Erythroblast (primary cell): ENCODE data around the gene KLF2.

Experiments used
- GATA1 ChIP-seq: IDR thresholded peaks from 2 replicates; pipeline ENCODE4 v1.6.1; 2011; ENCODE audit warnings: low read depth, mild to moderate bottlenecking, control low read depth, low read length, moderate library complexity
- POLR2A ChIP-seq: IDR thresholded peaks from 2 replicates; pipeline ENCODE4 v1.6.1; 2011; ENCODE audit warnings: mild to moderate bottlenecking, low read length

DNA sequence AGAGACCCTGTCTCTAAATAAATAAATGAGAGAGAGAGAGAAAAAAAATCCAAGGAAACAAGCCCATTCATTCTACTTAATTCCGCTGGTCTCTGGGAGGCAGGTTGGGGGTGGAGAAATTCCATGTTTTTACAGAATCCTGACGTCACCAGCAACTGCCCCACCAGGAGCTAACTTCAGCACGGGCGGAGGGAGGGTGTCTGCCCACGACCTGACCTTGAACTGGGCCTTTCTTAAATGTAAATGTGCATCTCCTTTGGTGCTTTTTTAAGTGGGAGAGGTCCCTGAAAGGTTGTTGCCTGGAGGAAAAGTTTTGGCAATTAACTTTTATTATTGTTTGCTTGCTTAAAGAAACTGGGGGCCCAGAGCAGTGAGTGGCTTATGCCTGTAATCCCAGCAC, 15.5 kb downstream of the KLF2 start:
- no peak for TF ChIP-seq POLR2A
- no peak for TF ChIP-seq GATA1
